ENCODE data around the gene LDLRAD3.

DNA sequence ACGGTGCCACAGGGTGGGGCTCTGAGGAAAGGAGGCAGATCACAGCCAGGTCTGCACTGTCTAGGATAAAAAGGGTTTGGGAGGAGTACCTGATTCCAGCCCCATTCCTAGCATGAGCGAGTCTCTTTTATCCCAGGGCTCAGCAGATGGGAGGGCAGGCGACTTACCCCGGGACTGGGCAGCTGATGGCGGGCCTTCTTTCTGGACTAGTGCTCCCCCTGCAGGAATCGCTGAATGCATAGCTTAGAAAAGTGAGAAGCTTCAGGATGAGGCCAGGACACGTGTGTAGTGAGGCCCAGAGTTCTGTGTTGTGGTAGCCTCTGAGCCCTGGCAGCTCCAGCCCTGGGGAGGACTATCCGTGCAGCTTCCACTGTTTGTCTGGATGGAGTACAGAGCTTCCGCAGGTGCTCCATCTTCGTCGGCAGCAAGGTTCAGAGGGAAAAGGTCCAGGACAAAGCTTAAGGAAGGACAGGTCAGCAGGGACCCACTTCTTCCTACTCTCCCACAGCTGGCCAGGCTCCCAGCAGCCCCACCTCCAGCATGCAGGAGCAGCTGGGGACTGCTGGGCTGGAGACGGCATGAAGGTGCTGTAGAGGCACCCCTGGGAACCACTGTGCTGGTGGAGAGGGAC lies 315.0 kb downstream of the LDLRAD3 start:
- TF ChIP-seq EP300 (IDR thresholded peaks at IDR 0.05) (no peak), POLR2A (IDR thresholded peaks at IDR 0.05) (no peak)

Measured in suprapubic skin (tissue), 2 donors.